Vagina (tissue), 2 donors: ENCODE results near the gene ADCY7.

Experiments used
- POLR2A ChIP-seq, 2 donors: fragments of 450-650 bp; IDR thresholded peaks; one replicate each; pipeline ENCODE4 v1.6.1; 2017; ENCODE audit warnings: antibody characterized with exemption in 2 of 2, mild to moderate bottlenecking in 2 of 2, moderate library complexity in 2 of 2
- TF ChIP-seq, protein P1 (sequence below), 3 experiments: fragments of 450-650 bp in 2 of 3; fragments of 200-600 bp in 1 of 3; sonication (generic) in 1 of 3; IDR thresholded peaks; one replicate each; pipeline ENCODE4 v1.5.1; 2017 to 2019; ENCODE audit warnings: antibody characterized with exemption in 3 of 3, mild to moderate bottlenecking in 2 of 3, moderate library complexity in 2 of 3

DNA sequence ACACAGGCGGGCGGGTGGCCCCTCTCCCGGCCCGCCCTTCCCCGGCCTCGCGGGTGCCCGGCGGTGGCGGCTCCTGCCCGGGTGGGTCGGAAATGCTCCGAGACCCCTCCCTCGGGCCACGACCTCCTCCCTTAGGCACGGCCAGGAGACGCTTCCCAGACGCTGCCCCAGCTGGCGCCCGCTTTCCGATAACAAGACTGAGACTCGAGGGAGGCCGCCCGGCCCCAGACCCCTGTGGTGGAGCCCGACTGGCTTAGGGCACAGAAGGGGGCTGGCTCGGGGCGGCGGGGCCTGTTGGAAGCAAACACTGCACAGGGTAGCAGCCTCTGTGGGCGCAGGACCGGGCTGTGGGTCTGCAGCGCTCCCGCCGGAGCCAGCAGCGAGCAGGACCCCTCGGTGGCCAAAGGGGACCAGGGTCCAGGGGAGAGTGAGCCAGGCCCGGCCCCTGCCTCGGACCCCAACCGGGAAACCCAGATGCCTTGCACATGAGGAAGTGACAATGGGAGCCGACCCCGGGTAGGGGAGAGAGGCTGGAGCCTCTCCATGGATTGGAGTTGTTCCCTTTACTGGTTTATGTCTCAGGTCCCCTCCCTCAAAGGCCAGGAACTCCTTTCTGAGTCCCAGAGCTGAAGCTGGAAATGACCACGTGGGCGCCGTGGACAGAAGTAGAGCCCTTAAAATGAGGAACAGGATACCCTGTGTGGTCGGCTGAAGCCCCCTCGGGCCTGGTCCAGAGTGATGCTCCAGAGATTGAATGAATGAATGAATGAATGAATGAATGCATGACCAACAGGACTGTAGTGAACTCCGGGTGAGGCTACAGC lies 19.8 kb upstream of the ADCY7 start:
- TF ChIP-seq, protein P1, sequence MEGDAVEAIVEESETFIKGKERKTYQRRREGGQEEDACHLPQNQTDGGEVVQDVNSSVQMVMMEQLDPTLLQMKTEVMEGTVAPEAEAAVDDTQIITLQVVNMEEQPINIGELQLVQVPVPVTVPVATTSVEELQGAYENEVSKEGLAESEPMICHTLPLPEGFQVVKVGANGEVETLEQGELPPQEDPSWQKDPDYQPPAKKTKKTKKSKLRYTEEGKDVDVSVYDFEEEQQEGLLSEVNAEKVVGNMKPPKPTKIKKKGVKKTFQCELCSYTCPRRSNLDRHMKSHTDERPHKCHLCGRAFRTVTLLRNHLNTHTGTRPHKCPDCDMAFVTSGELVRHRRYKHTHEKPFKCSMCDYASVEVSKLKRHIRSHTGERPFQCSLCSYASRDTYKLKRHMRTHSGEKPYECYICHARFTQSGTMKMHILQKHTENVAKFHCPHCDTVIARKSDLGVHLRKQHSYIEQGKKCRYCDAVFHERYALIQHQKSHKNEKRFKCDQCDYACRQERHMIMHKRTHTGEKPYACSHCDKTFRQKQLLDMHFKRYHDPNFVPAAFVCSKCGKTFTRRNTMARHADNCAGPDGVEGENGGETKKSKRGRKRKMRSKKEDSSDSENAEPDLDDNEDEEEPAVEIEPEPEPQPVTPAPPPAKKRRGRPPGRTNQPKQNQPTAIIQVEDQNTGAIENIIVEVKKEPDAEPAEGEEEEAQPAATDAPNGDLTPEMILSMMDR (IDR thresholded peaks at IDR 0.05) = no peak
- TF ChIP-seq POLR2A (IDR thresholded peaks at IDR 0.05) = no peak
